Testis (tissue), 2 donors: ENCODE data around the gene EMB.

Experiments
- POLR2A ChIP-seq: fragments of 450-650 bp; IDR thresholded peaks from one replicate; pipeline ENCODE4 v1.6.1; 2017; ENCODE audit warnings: antibody characterized with exemption, mild to moderate bottlenecking, moderate library complexity
- TF ChIP-seq, protein P1 (sequence below), 3 experiments: fragments of 450-650 bp in 2 of 3; fragments of 200-600 bp in 1 of 3; sonication (generic) in 1 of 3; IDR thresholded peaks; one replicate each; pipeline ENCODE4 v1.5.1; 2016 to 2019; ENCODE audit warnings: antibody characterized with exemption in 3 of 3, mild to moderate bottlenecking in 2 of 3, moderate library complexity in 1 of 3

- TF ChIP-seq, protein P1, sequence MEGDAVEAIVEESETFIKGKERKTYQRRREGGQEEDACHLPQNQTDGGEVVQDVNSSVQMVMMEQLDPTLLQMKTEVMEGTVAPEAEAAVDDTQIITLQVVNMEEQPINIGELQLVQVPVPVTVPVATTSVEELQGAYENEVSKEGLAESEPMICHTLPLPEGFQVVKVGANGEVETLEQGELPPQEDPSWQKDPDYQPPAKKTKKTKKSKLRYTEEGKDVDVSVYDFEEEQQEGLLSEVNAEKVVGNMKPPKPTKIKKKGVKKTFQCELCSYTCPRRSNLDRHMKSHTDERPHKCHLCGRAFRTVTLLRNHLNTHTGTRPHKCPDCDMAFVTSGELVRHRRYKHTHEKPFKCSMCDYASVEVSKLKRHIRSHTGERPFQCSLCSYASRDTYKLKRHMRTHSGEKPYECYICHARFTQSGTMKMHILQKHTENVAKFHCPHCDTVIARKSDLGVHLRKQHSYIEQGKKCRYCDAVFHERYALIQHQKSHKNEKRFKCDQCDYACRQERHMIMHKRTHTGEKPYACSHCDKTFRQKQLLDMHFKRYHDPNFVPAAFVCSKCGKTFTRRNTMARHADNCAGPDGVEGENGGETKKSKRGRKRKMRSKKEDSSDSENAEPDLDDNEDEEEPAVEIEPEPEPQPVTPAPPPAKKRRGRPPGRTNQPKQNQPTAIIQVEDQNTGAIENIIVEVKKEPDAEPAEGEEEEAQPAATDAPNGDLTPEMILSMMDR (IDR thresholded peaks at IDR 0.05): no peak
- TF ChIP-seq POLR2A: no peak
These were observed 6.1 kb upstream of the EMB start for GRCh38 chr5:50447228-50447627.
